ENCODE results near the gene CD274.

CD274 gene

GRCh38 chr9:5513966-5514616 lies 63.7 kb downstream of the CD274 start:
- no peak overlapping the region for H3K27ac Mint-ChIP-seq
- H3K4me1 Mint-ChIP-seq (ENCODE audit: low read depth) = peaks cover 66% of the 10 kb centered on the region

GRCh38 chr9:5514617-5515260 lies 64.4 kb downstream of the CD274 start:
- peaks cover 66% of the 10 kb centered on the region for H3K4me1 Mint-ChIP-seq (ENCODE audit: low read depth)

More at GRCh38 chr9:5513966-5514616, 63.7 kb downstream of the CD274 start:
- Mint-ChIP-seq H3K4me3 (no peak overlapping the region), H3K9me3 (no peaks in the 10 kb centered on the region), H3K27me3 (no peaks in the 10 kb centered on the region), H3K36me3 (ENCODE audit: low read depth) (no peaks in the 10 kb centered on the region)
- no peak for DNase-seq

GRCh38 chr9:5515261-5515650 lies 64.9 kb downstream of the CD274 start:
- Mint-ChIP-seq H3K36me3 (ENCODE audit: low read depth) (no peaks in the 10 kb centered on the region), H3K27me3 (no peaks in the 10 kb centered on the region), H3K27ac (no peak overlapping the region), H3K9me3 (no peaks in the 10 kb centered on the region), H3K4me1 (ENCODE audit: low read depth) (peaks cover 62% of the 10 kb centered on the region), H3K4me3 (no peak overlapping the region)
- DNase-seq = no peak

More at GRCh38 chr9:5514617-5515260, 64.4 kb downstream of the CD274 start:
- Mint-ChIP-seq H3K27me3 (no peaks in the 10 kb centered on the region), H3K4me3 (no peak overlapping the region), H3K27ac (no peak overlapping the region), H3K36me3 (ENCODE audit: low read depth) (no peaks in the 10 kb centered on the region), H3K9me3 (no peaks in the 10 kb centered on the region)
- no peak for DNase-seq

- no peak overlapping the region for H3K4me3 Mint-ChIP-seq
- H3K4me1 Mint-ChIP-seq (ENCODE audit: low read depth) = peaks cover 48% of the 10 kb centered on the region
- DNase-seq = no peak
- H3K9me3 Mint-ChIP-seq = no peaks in the 10 kb centered on the region
- no peak overlapping the region for H3K27ac Mint-ChIP-seq
- H3K36me3 Mint-ChIP-seq (ENCODE audit: low read depth) = no peaks in the 10 kb centered on the region
- H3K27me3 Mint-ChIP-seq = no peaks in the 10 kb centered on the region
Measured at GRCh38 chr9:5516453-5517220, 66.3 kb downstream of the CD274 start.

- H3K27me3 Mint-ChIP-seq = no peaks in the 10 kb centered on the region
- no peaks in the 10 kb centered on the region for H3K36me3 Mint-ChIP-seq (ENCODE audit: low read depth)
- DNase-seq = no peak
- H3K4me3 Mint-ChIP-seq = peak overlapping the region; percentile 23
- H3K4me1 Mint-ChIP-seq (ENCODE audit: low read depth) = peaks cover 31% of the 10 kb centered on the region
- no peaks in the 10 kb centered on the region for H3K9me3 Mint-ChIP-seq
- H3K27ac Mint-ChIP-seq = peak overlapping the region; percentile 79
Measured at GRCh38 chr9:5518171-5518936, 68.0 kb downstream of the CD274 start.

- H3K4me3 Mint-ChIP-seq = peak overlapping the region; percentile 23
- H3K4me1 Mint-ChIP-seq (ENCODE audit: low read depth) = peaks cover 31% of the 10 kb centered on the region
- H3K9me3 Mint-ChIP-seq = no peaks in the 10 kb centered on the region
- no peaks in the 10 kb centered on the region for H3K27me3 Mint-ChIP-seq
- DNase-seq = no peak
- no peaks in the 10 kb centered on the region for H3K36me3 Mint-ChIP-seq (ENCODE audit: low read depth)
- H3K27ac Mint-ChIP-seq = peak overlapping the region; percentile 79
Measured at GRCh38 chr9:5518937-5519319, 68.6 kb downstream of the CD274 start.

All from activated T-cell treated with anti-CD3 and anti-CD28 coated beads, Interleukin-2, amount 50 U/mL, for 24 hours (primary cell).